Lower leg skin (tissue), 3 donors: ENCODE results near the gene NEDD4L.

Experiments
- POLR2A ChIP-seq, 2 donors: fragments of 450-650 bp; IDR thresholded peaks; one replicate each; pipeline ENCODE4 v1.6.1; 2016 to 2017; ENCODE audit warnings: antibody characterized with exemption in 2 of 2, mild to moderate bottlenecking in 1 of 2, moderate library complexity in 1 of 2
- TF ChIP-seq, protein P1 (sequence below), 3 donors: fragments of 450-650 bp; IDR thresholded peaks; one replicate each; pipeline ENCODE4 v1.5.1; 2016; ENCODE audit warnings: antibody characterized with exemption in 3 of 3, mild to moderate bottlenecking in 3 of 3, moderate library complexity in 2 of 3

DNA sequence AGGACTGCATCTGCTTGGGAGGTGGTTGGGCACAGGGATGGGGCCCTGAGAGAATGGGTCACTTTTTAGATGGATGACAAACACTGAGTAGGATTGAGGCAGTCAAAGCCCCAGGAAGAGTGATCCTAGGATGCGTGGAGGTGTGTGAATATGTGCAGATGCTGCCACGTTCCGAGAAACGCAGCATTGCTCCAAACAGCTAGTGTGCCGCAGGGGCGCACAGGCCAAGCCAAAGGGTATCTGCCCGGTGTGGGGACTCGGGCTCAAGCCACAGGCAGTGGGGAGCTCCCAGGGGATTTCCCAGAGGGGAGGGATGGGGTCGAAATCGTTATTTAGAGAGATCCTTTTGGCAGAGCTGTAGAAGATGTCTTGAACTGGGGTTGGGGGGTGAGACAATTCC is 310.8 kb downstream of the NEDD4L start:
- TF ChIP-seq, protein P1, sequence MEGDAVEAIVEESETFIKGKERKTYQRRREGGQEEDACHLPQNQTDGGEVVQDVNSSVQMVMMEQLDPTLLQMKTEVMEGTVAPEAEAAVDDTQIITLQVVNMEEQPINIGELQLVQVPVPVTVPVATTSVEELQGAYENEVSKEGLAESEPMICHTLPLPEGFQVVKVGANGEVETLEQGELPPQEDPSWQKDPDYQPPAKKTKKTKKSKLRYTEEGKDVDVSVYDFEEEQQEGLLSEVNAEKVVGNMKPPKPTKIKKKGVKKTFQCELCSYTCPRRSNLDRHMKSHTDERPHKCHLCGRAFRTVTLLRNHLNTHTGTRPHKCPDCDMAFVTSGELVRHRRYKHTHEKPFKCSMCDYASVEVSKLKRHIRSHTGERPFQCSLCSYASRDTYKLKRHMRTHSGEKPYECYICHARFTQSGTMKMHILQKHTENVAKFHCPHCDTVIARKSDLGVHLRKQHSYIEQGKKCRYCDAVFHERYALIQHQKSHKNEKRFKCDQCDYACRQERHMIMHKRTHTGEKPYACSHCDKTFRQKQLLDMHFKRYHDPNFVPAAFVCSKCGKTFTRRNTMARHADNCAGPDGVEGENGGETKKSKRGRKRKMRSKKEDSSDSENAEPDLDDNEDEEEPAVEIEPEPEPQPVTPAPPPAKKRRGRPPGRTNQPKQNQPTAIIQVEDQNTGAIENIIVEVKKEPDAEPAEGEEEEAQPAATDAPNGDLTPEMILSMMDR (IDR thresholded peaks at IDR 0.05), result no peak
- no peak for TF ChIP-seq POLR2A (IDR thresholded peaks at IDR 0.05)
